GM12864 (cell line): Measurements from ENCODE around the gene BEND7.

Experiments used
- DNase-seq: peaks from one replicate; pipeline ENCODE4 v3.0.0-alpha.2; 2011; ENCODE audit warnings: low read depth
- H3K4me3 ChIP-seq: 2 replicates; pipeline ENCODE4 v1.5.1; 2011; ENCODE audit warnings: mild to moderate bottlenecking, low read depth, low read length, control low read depth
- TF ChIP-seq, protein P1 (sequence below): IDR thresholded peaks from 2 replicates; pipeline ENCODE4 v1.5.1; 2011; ENCODE audit warnings: low read depth, mild to moderate bottlenecking, moderate library complexity, low read length, control low read depth, inconsistent platforms; ENCODE audit errors: missing control alignments

The BEND7 gene

GRCh38 chr10:13520194-13520593 lies 8.6 kb downstream of the BEND7 start:
- H3K4me3 ChIP-seq, result no peak overlapping the region
- DNase-seq, result no peak
- TF ChIP-seq, protein P1, sequence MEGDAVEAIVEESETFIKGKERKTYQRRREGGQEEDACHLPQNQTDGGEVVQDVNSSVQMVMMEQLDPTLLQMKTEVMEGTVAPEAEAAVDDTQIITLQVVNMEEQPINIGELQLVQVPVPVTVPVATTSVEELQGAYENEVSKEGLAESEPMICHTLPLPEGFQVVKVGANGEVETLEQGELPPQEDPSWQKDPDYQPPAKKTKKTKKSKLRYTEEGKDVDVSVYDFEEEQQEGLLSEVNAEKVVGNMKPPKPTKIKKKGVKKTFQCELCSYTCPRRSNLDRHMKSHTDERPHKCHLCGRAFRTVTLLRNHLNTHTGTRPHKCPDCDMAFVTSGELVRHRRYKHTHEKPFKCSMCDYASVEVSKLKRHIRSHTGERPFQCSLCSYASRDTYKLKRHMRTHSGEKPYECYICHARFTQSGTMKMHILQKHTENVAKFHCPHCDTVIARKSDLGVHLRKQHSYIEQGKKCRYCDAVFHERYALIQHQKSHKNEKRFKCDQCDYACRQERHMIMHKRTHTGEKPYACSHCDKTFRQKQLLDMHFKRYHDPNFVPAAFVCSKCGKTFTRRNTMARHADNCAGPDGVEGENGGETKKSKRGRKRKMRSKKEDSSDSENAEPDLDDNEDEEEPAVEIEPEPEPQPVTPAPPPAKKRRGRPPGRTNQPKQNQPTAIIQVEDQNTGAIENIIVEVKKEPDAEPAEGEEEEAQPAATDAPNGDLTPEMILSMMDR, result no peak

- DNase-seq, result no peak
- H3K4me3 ChIP-seq, result no peak overlapping the region
- TF ChIP-seq, protein P1, result peak; percentile 19
Measured at GRCh38 chr10:13518076-13518692, 10.6 kb downstream of the BEND7 start.

GRCh38 chr10:13517675-13518074 lies 11.1 kb downstream of the BEND7 start:
- no peak for DNase-seq
- TF ChIP-seq, protein P1, result no peak
- H3K4me3 ChIP-seq, result no peak overlapping the region

- TF ChIP-seq, protein P1, result no peak
- no peak for DNase-seq
- H3K4me3 ChIP-seq, result no peak overlapping the region
Measured at GRCh38 chr10:13516176-13516575, 12.6 kb downstream of the BEND7 start.

DNA sequence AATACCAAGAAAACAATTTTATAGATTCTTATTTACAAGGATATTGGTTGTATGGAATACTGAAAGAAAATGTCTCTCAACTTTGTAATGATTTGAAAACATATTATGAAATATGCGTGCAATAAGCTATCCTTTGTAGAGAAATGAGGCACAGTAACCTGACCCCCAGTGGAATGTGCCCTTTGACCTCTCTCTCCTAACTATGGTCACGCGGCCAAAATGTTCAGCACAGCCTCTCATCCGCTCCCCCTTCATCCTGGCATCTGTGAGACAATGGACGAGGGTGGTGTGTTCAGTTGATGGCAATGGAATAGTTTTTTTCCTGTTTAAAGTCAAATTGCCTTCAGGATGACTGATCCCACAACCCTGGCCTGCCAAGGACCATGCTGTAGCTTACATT lies 13.3 kb downstream of the BEND7 start:
- TF ChIP-seq, protein P1, result no peak
- no peak for DNase-seq
- H3K4me3 ChIP-seq, result no peak overlapping the region

- no peak for DNase-seq
- no peak overlapping the region for H3K4me3 ChIP-seq
- TF ChIP-seq, protein P1, result no peak
Measured at GRCh38 chr10:13514296-13514695, 14.5 kb downstream of the BEND7 start.

DNA sequence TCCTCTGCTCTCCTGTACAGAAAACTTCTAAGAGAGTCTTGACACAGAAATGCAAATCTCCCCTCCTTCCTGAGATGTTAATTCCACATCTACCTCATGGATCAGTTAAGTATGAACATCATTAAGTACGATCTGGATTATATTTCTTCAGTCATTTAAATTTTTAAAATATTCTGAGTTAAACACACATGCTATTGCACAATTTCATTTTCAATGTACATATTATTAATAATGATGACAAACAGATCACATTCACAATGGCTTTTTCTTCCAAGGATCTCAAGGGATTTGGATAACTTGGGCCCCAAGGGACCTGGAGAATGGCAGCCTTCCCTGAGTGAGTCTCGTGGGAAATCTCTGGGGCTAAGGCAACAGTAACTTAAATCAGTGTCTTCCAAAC lies 16.2 kb downstream of the BEND7 start:
- H3K4me3 ChIP-seq, result no peak overlapping the region
- TF ChIP-seq, protein P1, result no peak
- no peak for DNase-seq
